Measurements from ENCODE around the gene NDUFS5.
"Not testable (repeated sequence)": the region's sequence is repeated elsewhere in the genome, so short reads cannot be mapped to it uniquely, and the experiment has no call there.

The NDUFS5 gene
- 47.3 to 100 (median 67.6) reads per million in 4 experiments for total RNA-seq

GRCh38 chr1:39026051-39026865 lies at the start of gene NDUFS5:
TSS of gene NDUFS5 (plus strand) at chr1:39026350. CDS start at chr1:39028725, 2,375 bp downstream.
- peak; percentile 63 for DNase-seq

GRCh38 chr1:38977399-38978244 lies 48.5 kb upstream of the NDUFS5 start:
- DNase-seq, result peak; percentile 55

- DNase-seq, result not testable (repeated sequence)
Measured at GRCh38 chr1:38978245-38978542, 48.0 kb upstream of the NDUFS5 start.

GRCh38 chr1:38979380-38979779 lies 46.8 kb upstream of the NDUFS5 start:
- DNase-seq, result not testable (repeated sequence)

- no peak for DNase-seq
Measured at GRCh38 chr1:38989979-38990378, 36.2 kb upstream of the NDUFS5 start.

- no peak for DNase-seq
Measured at GRCh38 chr1:38990386-38990737, 35.8 kb upstream of the NDUFS5 start.

GRCh38 chr1:38990738-38991637 lies 35.2 kb upstream of the NDUFS5 start, which contains the start of gene AKIRIN1:
TSS of gene AKIRIN1 (plus strand) at chr1:38991276. CDS start at chr1:38991381, 105 bp downstream.
- peak; percentile 87 for DNase-seq

- DNase-seq, result no peak
Measured at GRCh38 chr1:38991638-38992411, 34.3 kb upstream of the NDUFS5 start.

GRCh38 chr1:38992412-38993111 lies 33.6 kb upstream of the NDUFS5 start:
- no peak for DNase-seq

GRCh38 chr1:38994196-38994595 lies 32.0 kb upstream of the NDUFS5 start:
- DNase-seq, result no peak

- DNase-seq, result no peak
Measured at GRCh38 chr1:38997034-38997900, 28.9 kb upstream of the NDUFS5 start.

GRCh38 chr1:38997901-38998190 lies 28.3 kb upstream of the NDUFS5 start:
- DNase-seq, result no peak

- no peak for DNase-seq
Measured at GRCh38 chr1:39001516-39002421, 24.4 kb upstream of the NDUFS5 start.

- no peak for DNase-seq
Measured at GRCh38 chr1:39003281-39003680, 22.9 kb upstream of the NDUFS5 start.

- no peak for DNase-seq
Measured at GRCh38 chr1:39003794-39004193, 22.4 kb upstream of the NDUFS5 start.

- no peak for DNase-seq
Measured at GRCh38 chr1:39006287-39006686, 19.9 kb upstream of the NDUFS5 start.

GRCh38 chr1:39006726-39007645 lies 19.2 kb upstream of the NDUFS5 start:
- DNase-seq, result no peak

- DNase-seq, result not testable (repeated sequence)
Measured at GRCh38 chr1:39014956-39015355, 11.2 kb upstream of the NDUFS5 start.

Data from effector CD8-positive, alpha-beta T cell (primary cell).